HepG2 (cell line): ENCODE data around the gene BAG5. TPM values are rescaled to one million over a fixed set of nuclear protein-coding genes. Genes with fewer than 3 reads are reported as not detected.
A peak's percentile ranks its signal among the peaks of the same experiment; 100 is the strongest.

Source experiments
- FOXP4 ChIP-seq: sonication (generic); formaldehyde crosslinking; IDR thresholded peaks from 2 replicates; pipeline ENCODE4 v1.4.0; 2020; ENCODE audit warnings: missing genetic modification reagents
- FUBP1 ChIP-seq: sonication (generic); formaldehyde crosslinking; IDR thresholded peaks from 2 replicates; pipeline ENCODE4 v1.5.1; 2020; ENCODE audit warnings: missing genetic modification reagents, mild to moderate bottlenecking, borderline replicate concordance
- KDM3A ChIP-seq: IDR thresholded peaks from 2 replicates; pipeline ENCODE4 v1.6.1; 2018; ENCODE audit warnings: low read depth, missing compliant biosample characterization
- KDM4B ChIP-seq: sonication (generic); formaldehyde crosslinking; IDR thresholded peaks from 2 replicates; pipeline ENCODE4 v1.4.0; 2020; ENCODE audit warnings: missing genetic modification reagents
- MAFK ChIP-seq, 2 experiments: IDR thresholded peaks in 1 of 2; conservative IDR thresholded peaks in 1 of 2; 2 replicates each; pipeline ENCODE4 v1.6.1; 2011; ENCODE audit warnings: improper control_type of control experiment in 2 of 2, low read length in 2 of 2
- MTF2 ChIP-seq: sonication (generic); formaldehyde crosslinking; IDR thresholded peaks from 2 replicates; pipeline ENCODE4 v1.5.0; 2020; ENCODE audit warnings: missing genetic modification reagents, borderline replicate concordance
- NFKBIZ ChIP-seq: IDR thresholded peaks from 2 replicates; pipeline ENCODE4 v1.6.1; 2018; ENCODE audit warnings: missing genetic modification reagents, missing compliant biosample characterization
- NR2C2 ChIP-seq: sonication (generic); formaldehyde crosslinking; IDR thresholded peaks from 2 replicates; pipeline ENCODE4 v1.4.0; 2020; ENCODE audit warnings: missing genetic modification reagents, mild to moderate bottlenecking, moderate library complexity, borderline replicate concordance
- PBX3 ChIP-seq: sonication (generic); formaldehyde crosslinking; IDR thresholded peaks from 2 replicates; pipeline ENCODE4 v1.8.1; 2023; ENCODE audit warnings: missing genetic modification reagents, inconsistent platforms, borderline replicate concordance
- RFX5 ChIP-seq: IDR thresholded peaks from 2 replicates; pipeline ENCODE4 v1.6.1; 2011; ENCODE audit warnings: low read depth, low read length, improper control_type of control experiment
- SNAPC4 ChIP-seq: sonication (generic); formaldehyde crosslinking; IDR thresholded peaks from 2 replicates; pipeline ENCODE4 v1.4.0; 2020; ENCODE audit warnings: mild to moderate bottlenecking, missing genetic modification reagents
- ZFP37 ChIP-seq: sonication (generic); formaldehyde crosslinking; IDR thresholded peaks from 2 replicates; pipeline ENCODE4 v1.4.0; 2020; ENCODE audit warnings: missing genetic modification reagents, borderline replicate concordance
- ZKSCAN8 ChIP-seq: IDR thresholded peaks from 2 replicates; pipeline ENCODE4 v1.6.1; 2016; ENCODE audit warnings: borderline replicate concordance, missing genetic modification reagents, missing compliant biosample characterization
- ZMAT3 ChIP-seq: sonication (generic); formaldehyde crosslinking; conservative IDR thresholded peaks from 2 replicates; pipeline ENCODE4 v1.7.0; 2021; ENCODE audit warnings: missing genetic modification reagents
- ZNF225 ChIP-seq: sonication (generic); formaldehyde crosslinking; IDR thresholded peaks from 2 replicates; pipeline ENCODE4 v1.4.0; 2020; ENCODE audit warnings: mild to moderate bottlenecking, missing genetic modification reagents
- ZNF230 ChIP-seq: sonication (generic); formaldehyde crosslinking; IDR thresholded peaks from 2 replicates; pipeline ENCODE4 v1.4.0; 2020; ENCODE audit warnings: mild to moderate bottlenecking, missing genetic modification reagents
- ZNF652 ChIP-seq: IDR thresholded peaks from 2 replicates; pipeline ENCODE4 v1.6.1; 2016; ENCODE audit warnings: low read depth, borderline replicate concordance
- polyA plus RNA-seq, 8 experiments: library from polyadenylated mRNA; depleted of rRNA in 3 of 8; stranded (reverse) in 7 of 8; unstranded in 1 of 8; fragments of >200 nt; fragmentation: Illumina TruSeq in 4 of 8; extraction: Trizol in 4 of 8; gene quantifications; 2 replicates each; pipeline versions ENCODE4 v1.2.1 to v1.2.3, GENCODE V29; 2011 to 2016; ENCODE audit warnings: low read depth in 4 of 8, missing spikeins in 1 of 8, mixed read lengths in 1 of 8; ENCODE audit not compliant: insufficient read depth in 1 of 8
- total RNA-seq, 5 experiments: library from RNA; depleted of rRNA; stranded (reverse); fragments of >200 nt; fragmentation: Illumina TruSeq; extraction: Trizol; gene quantifications; 2 replicates each; pipeline ENCODE4 v1.2.3, GENCODE V29; 2016; ENCODE audit warnings: low read depth in 1 of 5

The BAG5 gene
- total and polyA plus RNA-seq, 2 of the 13 experiments (the other 11 are each of a cell fraction or from before 2014, with no cell fraction given) = 3.5 to 21.0 TPM

GRCh38 chr14:103508521-103509329 lies 53.7 kb downstream of the BAG5 start (continued):
- TF ChIP-seq FOXP4 (CRISPR knock-in tag) (0 out of 2 replicates have a peak, but pooled peaks have one; percentile 23), KDM4B (CRISPR knock-in tag) (no peak), ZNF230 (CRISPR knock-in tag) (no peak), MTF2 (no peak), ZKSCAN8 (no peak), KDM3A (CRISPR knock-in tag) (no peak), ZFP37 (CRISPR knock-in tag) (no peak), FUBP1 (no peak), ZMAT3 (CRISPR knock-in tag) (no peak), NFKBIZ (CRISPR knock-in tag) (no peak), MAFK (conservative IDR thresholded peaks at IDR 0.05 in 1 of 2, IDR thresholded peaks at IDR 0.05 in 1 of 2; ENCODE audit: low read length in 2 of 2) (no peak), ZNF225 (CRISPR knock-in tag) (no peak), RFX5 (no peak), PBX3 (CRISPR knock-in tag) (no peak), NR2C2 (CRISPR knock-in tag) (0 out of 2 replicates have a peak, but pooled peaks have one; percentile 22), ZNF652 (no peak), SNAPC4 (CRISPR knock-in tag) (no peak)
